K562 (cell line): Measurements from ENCODE around the gene LYPD5. TPM values are rescaled to one million over a fixed set of nuclear protein-coding genes. Genes with fewer than 3 reads are reported as not detected.

Experiments used
- BRF1 ChIP-seq: IDR thresholded peaks from 3 replicates; pipeline ENCODE4 v1.6.1; 2011; ENCODE audit warnings: borderline replicate concordance, mild to moderate bottlenecking; ENCODE audit not compliant: insufficient read length; ENCODE audit errors: extremely low read depth
- CUX1 ChIP-seq: fragments of 200-800 bp; sonication (Bioruptor generic); IDR thresholded peaks from 2 replicates; pipeline ENCODE4 v1.6.1; 2016; ENCODE audit warnings: missing genetic modification characterization, missing compliant biosample characterization
- NONO ChIP-seq, 2 experiments: fragments of 200-400 bp in 1 of 2; fragments of 450-650 bp in 1 of 2; formaldehyde crosslinking in 1 of 2; IDR thresholded peaks; 2 replicates each; pipeline ENCODE4 v1.6.1; 2017; ENCODE audit warnings: low read depth in 2 of 2, mild to moderate bottlenecking in 2 of 2, moderate library complexity in 2 of 2, low read length in 1 of 2
- XRCC5 ChIP-seq: fragments of 200-400 bp; formaldehyde crosslinking; IDR thresholded peaks from 2 replicates; pipeline ENCODE4 v1.6.1; 2017; ENCODE audit warnings: low read depth, mild to moderate bottlenecking, low read length
- ZKSCAN3 ChIP-seq: fragments of 250-450 bp; sonication (Bioruptor Pico); IDR thresholded peaks from 2 replicates; pipeline ENCODE4 v1.4.0; 2020
- ZNF57 ChIP-seq: fragments of 450-650 bp; formaldehyde crosslinking; IDR thresholded peaks from 2 replicates; pipeline ENCODE4 v1.4.0; 2020; ENCODE audit warnings: mild to moderate bottlenecking, moderate library complexity
- ZNF77 ChIP-seq: fragments of 250-450 bp; sonication (Bioruptor Pico); IDR thresholded peaks from 2 replicates; pipeline ENCODE4 v1.5.0; 2020
- ZNF785 ChIP-seq: fragments of 250-450 bp; sonication (Bioruptor Pico); IDR thresholded peaks from 2 replicates; pipeline ENCODE4 v1.4.0; 2020; ENCODE audit warnings: mild to moderate bottlenecking
- polyA plus RNA-seq, 8 experiments: library from polyadenylated mRNA; depleted of rRNA in 4 of 8; stranded (reverse) in 5 of 8; unstranded in 3 of 8; fragments of >200 nt; fragmentation: Nextera tagmentation in 2 of 8; fragmentation: Illumina TruSeq in 1 of 8; extraction: Ambion mirVana in 2 of 8; extraction: Trizol in 1 of 8; gene quantifications; 2 replicates each; pipeline versions ENCODE4 v1.2.1 to v1.2.3, GENCODE V29; 2011 to 2014; ENCODE audit warnings: inconsistent platforms in 1 of 8, missing spikeins in 1 of 8
- total RNA-seq, 7 experiments: library from RNA; depleted of rRNA in 6 of 7; stranded (reverse); fragments of >200 nt in 6 of 7; fragmentation: Illumina TruSeq in 2 of 7; extraction: Trizol in 2 of 7; gene quantifications; 2 replicates each; pipeline versions ENCODE4 v1.2.1 to v1.2.3, GENCODE V29; 2011 to 2021; ENCODE audit warnings: low replicate concordance in 1 of 7
- TF ChIP-seq, protein P1 (sequence below), 2 experiments: fragments of 150-350 bp in 1 of 2; IDR thresholded peaks; 2 replicates each; pipeline ENCODE4 v1.6.1; 2012 to 2016; ENCODE audit warnings: low read depth in 2 of 2, low read length in 2 of 2, mild to moderate bottlenecking in 1 of 2, moderate library complexity in 1 of 2
- TF ChIP-seq, protein P2 (sequence below): fragments of 250-450 bp; sonication (Bioruptor Pico); IDR thresholded peaks from 2 replicates; pipeline ENCODE4 v1.5.0; 2020; ENCODE audit warnings: mild to moderate bottlenecking, borderline replicate concordance
- TF ChIP-seq, protein P3 (sequence below), 2 experiments: fragments of 450-650 bp; conservative IDR thresholded peaks; 2 replicates each; pipeline ENCODE4 v1.6.1; 2017; ENCODE audit warnings: mild to moderate bottlenecking in 2 of 2, moderate library complexity in 2 of 2

The LYPD5 gene
- total and polyA plus RNA-seq, 9 of the 15 experiments (the other 6 are each of a cell fraction or from before 2014, with no cell fraction given) = 0.03 to 0.22 (median 0.10) TPM; not detected in 3

GRCh38 chr19:43784981-43785808 lies 17.1 kb downstream of the LYPD5 start (continued):
- no peak for TF ChIP-seq BRF1
- TF ChIP-seq, protein P1, sequence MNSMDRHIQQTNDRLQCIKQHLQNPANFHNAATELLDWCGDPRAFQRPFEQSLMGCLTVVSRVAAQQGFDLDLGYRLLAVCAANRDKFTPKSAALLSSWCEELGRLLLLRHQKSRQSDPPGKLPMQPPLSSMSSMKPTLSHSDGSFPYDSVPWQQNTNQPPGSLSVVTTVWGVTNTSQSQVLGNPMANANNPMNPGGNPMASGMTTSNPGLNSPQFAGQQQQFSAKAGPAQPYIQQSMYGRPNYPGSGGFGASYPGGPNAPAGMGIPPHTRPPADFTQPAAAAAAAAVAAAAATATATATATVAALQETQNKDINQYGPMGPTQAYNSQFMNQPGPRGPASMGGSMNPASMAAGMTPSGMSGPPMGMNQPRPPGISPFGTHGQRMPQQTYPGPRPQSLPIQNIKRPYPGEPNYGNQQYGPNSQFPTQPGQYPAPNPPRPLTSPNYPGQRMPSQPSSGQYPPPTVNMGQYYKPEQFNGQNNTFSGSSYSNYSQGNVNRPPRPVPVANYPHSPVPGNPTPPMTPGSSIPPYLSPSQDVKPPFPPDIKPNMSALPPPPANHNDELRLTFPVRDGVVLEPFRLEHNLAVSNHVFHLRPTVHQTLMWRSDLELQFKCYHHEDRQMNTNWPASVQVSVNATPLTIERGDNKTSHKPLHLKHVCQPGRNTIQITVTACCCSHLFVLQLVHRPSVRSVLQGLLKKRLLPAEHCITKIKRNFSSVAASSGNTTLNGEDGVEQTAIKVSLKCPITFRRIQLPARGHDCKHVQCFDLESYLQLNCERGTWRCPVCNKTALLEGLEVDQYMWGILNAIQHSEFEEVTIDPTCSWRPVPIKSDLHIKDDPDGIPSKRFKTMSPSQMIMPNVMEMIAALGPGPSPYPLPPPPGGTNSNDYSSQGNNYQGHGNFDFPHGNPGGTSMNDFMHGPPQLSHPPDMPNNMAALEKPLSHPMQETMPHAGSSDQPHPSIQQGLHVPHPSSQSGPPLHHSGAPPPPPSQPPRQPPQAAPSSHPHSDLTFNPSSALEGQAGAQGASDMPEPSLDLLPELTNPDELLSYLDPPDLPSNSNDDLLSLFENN (IDR thresholded peaks at IDR 0.05; ENCODE audit: low read depth in 2 of 2, low read length in 2 of 2) = no peak
- TF ChIP-seq CUX1 (CRISPR knock-in tag) = no peak
- TF ChIP-seq, protein P2, sequence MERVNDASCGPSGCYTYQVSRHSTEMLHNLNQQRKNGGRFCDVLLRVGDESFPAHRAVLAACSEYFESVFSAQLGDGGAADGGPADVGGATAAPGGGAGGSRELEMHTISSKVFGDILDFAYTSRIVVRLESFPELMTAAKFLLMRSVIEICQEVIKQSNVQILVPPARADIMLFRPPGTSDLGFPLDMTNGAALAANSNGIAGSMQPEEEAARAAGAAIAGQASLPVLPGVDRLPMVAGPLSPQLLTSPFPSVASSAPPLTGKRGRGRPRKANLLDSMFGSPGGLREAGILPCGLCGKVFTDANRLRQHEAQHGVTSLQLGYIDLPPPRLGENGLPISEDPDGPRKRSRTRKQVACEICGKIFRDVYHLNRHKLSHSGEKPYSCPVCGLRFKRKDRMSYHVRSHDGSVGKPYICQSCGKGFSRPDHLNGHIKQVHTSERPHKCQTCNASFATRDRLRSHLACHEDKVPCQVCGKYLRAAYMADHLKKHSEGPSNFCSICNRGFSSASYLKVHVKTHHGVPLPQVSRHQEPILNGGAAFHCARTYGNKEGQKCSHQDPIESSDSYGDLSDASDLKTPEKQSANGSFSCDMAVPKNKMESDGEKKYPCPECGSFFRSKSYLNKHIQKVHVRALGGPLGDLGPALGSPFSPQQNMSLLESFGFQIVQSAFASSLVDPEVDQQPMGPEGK (CRISPR knock-in tag) = no peak
- no peak for TF ChIP-seq ZNF785
- TF ChIP-seq, protein P3, sequence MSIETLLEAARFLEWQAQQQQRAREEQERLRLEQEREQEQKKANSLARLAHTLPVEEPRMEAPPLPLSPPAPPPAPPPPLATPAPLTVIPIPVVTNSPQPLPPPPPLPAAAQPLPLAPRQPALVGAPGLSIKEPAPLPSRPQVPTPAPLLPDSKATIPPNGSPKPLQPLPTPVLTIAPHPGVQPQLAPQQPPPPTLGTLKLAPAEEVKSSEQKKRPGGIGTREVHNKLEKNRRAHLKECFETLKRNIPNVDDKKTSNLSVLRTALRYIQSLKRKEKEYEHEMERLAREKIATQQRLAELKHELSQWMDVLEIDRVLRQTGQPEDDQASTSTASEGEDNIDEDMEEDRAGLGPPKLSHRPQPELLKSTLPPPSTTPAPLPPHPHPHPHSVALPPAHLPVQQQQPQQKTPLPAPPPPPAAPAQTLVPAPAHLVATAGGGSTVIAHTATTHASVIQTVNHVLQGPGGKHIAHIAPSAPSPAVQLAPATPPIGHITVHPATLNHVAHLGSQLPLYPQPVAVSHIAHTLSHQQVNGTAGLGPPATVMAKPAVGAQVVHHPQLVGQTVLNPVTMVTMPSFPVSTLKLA (conservative IDR thresholded peaks at IDR 0.05) = 0 out of 4 replicates have a peak, but pooled peaks of 1 of the 2 experiments have one; percentile 33
- TF ChIP-seq ZKSCAN3 (CRISPR knock-in tag) = no peak
- TF ChIP-seq ZNF57 = no peak
- TF ChIP-seq XRCC5 = no peak
- TF ChIP-seq NONO (IDR thresholded peaks at IDR 0.05; ENCODE audit: low read depth in 2 of 2, low read length in 1 of 2) = no peak
- TF ChIP-seq ZNF77 (CRISPR knock-in tag) = no peak
